ENCODE data around the gene UBE2I.
"Not testable (repeated sequence)": the region's sequence is repeated elsewhere in the genome, so short reads cannot be mapped to it uniquely, and the experiment has no call there.

The UBE2I gene

GRCh38 chr16:1277617-1278282 lies 31.7 kb upstream of the UBE2I start:
- DNase-seq (ENCODE audit: low read depth): no peak

DNA sequence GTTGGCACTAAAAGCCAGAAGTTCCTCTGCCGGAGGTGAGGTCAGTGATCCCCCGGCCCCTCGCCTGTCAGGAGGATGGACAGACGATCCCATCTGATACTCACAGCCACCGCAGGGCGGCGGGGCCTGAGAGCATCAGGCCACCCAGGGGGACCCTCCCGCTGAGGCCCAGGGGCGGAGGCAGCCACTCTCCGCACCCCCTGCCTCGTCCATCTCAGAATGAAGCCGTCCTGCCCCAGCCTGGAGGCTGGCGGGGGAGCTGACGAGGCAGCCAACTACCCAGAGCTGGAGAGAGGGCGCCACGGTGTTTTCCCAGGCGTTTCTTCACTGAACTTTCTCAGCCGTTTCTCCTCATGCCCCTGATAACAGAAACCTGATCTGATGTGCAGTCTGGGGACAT lies 31.0 kb upstream of the UBE2I start:
- DNase-seq (ENCODE audit: low read depth): no peak

DNA sequence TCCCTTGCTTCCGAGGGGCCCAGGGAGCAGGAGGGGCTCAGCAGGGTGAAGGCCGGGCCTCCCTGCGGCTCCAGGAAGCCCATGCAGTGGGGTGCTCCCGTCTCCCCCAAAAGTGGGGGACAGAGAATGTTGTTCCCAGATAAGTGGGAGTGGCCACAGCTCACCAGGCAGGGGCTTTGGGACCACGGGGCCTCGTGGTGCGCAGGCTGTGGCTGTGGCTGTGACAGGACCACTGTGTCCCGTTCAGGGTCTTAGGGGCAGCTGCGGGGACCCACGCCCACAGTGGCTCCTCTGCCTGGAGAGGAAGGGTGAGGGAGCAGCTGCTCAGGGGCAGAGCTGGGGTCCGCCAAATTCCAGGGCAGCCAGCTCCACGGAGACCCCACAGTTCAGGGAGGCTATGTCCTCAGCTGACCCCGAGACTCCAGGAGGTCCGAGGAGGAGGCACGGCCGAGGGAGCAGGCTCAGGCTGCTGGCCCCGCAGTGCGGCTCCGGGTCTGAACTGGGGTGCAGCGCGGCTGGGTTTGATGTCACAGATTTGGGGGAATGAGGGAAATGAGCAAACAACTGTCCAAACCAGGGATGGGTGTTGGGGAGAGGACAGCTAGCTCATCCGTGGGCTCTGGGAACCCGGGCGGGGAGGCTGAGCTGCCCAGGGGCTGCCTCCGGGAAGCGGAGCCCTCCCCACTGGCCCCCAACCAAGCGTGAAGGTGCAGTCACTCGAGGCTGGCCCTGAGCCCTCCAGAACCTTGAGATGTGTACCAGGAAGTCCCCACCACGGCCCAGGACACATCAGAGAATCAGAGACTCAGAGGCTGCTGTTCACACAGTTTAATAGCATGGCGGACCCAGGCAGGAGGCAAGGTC lies 30.1 kb upstream of the UBE2I start:
- DNase-seq (ENCODE audit: low read depth): no peak

DNA sequence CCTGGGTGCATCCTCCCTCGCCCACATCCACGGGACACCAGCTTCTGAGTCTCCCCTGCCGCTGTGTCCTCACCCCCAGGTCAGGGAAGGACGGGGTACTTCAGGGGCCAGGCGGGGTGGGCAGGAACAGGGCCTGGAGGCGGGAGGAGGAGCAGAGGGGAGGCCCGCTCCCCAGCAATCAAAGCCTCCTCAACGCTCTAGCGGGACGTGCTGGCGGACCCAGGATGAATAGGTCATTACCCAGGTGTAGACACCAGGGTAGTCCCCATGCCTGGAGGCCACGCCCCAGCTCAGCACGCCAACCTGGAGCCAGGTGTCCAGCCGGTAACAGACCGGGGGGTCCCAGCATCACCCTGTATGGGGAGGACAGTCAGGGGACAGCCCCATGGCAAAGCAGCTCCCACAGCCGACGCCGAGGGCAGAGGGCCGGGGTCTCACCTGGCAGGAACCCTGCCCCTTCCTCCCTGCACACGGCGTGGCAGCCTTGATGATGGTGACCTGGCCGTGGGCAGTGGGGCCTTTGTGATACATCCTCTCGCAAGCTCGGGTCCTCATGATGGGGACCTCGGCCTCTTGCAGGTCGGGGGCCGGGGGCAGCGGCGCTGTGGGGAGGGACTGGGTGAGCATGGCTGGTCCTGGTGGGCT lies 29.4 kb upstream of the UBE2I start:
- no peak for DNase-seq (ENCODE audit: low read depth)

DNA sequence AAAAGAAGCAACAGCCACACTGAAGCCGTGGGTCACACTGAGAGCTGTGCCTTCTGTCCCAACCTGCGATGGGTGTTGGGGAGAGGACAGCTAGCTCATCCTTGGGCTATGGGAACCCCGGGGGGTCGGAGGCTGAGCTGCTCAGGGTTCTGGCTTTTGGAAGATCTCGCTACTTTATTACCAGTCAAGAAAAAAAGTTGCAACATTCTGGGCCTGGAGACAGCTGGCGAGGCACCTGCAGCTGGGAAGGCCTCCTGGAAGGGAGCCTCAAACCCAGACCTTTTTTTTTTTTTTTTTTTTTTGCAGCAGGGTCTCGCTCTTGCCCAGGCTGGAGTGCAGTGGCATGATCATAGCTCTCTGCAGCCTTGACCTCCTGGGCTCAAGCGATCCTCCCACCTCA lies 28.7 kb upstream of the UBE2I start:
- no peak for DNase-seq (ENCODE audit: low read depth)

DNA sequence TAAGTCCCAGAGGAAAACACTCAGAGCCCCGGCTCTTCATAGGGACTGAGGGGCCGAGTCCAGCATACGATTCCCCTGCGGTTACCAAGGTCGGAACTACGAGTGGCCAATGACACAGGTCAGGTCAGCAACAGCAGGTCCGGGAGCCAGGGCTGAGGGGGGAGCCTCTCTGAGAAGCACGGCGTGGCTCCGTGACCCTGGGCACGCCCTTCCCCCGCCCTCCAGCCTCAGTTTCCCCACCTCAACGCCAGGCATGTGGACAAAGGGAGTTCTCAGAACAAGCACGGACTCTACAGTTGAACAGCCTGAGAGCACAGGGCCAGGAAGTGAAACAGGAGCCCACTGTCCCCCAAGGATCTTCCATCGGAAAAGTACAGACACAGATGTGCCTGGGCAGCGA lies 27.9 kb upstream of the UBE2I start:
- no peak for DNase-seq (ENCODE audit: low read depth)

DNA sequence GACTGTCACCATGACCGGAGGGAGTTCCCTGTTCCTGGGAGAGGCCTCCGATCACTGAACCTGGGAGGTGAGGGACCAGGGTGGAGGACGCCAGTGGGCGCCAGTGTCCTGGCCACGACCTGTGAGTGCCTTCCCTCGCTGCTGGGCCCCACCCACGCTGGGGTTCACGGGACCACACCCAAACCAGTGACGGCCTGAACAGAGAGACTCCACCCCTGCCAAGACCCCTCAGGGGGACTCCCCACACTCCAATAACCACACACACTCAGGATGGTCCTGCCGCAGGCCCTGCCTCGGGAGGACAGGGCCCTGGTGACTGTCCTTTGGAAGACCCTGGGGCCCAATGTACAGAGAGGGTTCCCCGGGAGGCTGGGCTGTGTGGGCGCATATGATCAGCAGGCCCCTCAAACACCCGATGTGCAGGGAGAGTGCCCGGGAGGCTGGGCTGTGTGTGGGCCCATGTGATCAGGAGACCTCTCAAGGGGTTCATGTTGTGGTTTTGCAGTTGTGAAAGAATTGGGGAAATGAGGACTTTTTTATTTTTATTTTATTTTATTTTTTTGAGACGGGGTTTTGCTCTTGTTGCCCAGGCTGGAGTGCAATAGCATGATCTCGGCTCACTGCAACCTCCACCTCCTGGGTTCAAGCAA lies 27.0 kb upstream of the UBE2I start:
- no peak for DNase-seq (ENCODE audit: low read depth)

DNA sequence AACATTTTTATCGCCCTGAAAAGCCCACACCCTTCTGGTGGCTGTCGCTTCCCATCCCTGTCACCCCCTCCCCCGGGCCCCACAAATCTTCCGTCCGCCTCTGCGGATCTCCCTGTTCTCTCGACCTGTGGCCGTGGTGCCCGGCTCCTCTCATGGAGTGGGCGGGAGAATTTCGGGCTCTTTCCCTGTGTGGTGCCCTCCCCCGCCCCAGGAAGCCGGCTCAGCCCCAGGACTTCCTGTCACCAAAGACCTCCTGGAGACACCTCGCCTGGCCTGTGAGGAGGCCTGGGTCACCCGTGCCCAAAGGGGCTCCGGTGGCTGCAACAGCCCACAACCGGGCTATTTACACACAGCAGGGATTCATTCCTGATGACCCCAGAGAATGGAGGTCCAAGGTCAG lies 26.1 kb upstream of the UBE2I start:
- DNase-seq (ENCODE audit: low read depth): no peak

GRCh38 chr16:1283996-1284616 lies 25.3 kb upstream of the UBE2I start:
- DNase-seq (ENCODE audit: low read depth): no peak

GRCh38 chr16:1285669-1286512 lies 23.5 kb upstream of the UBE2I start:
- no peak for DNase-seq (ENCODE audit: low read depth)

GRCh38 chr16:1286513-1287094 lies 22.8 kb upstream of the UBE2I start:
- DNase-seq (ENCODE audit: low read depth): no peak

GRCh38 chr16:1287982-1288670 lies 21.3 kb upstream of the UBE2I start:
- DNase-seq (ENCODE audit: low read depth): no peak

DNA sequence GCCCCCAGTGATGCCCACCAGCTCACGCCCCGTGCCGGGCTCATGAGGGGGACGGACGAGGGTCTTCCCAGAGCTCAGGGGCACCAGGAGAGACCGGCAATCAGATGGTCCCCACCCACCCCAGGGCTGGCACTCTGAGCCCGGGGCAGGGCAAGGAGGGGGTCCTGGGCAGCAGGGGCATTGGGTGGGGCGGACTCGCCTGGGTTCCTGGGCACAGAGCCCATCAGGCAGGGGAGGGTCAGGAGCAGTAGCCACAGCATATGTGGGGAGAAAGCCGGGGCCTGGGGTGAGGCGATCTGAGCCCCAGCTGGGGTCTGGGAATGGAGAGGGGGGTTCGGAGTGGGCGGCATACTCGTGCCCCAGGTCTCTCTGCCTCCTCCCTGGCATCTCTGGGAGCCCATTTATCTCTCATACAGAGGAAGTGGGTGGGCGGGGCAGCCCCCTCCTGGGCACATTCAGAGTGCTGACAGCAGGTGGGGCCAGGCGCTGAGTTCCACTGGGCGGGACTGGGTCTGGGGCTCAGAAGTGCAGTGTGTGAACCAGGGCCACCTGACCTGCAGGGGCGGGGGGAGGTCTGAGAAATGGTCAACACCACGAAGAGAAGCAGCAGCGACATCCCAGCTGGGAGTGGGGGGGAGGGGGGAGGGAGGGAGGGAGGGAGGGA lies 20.5 kb upstream of the UBE2I start:
- no peak for DNase-seq (ENCODE audit: low read depth)

DNA sequence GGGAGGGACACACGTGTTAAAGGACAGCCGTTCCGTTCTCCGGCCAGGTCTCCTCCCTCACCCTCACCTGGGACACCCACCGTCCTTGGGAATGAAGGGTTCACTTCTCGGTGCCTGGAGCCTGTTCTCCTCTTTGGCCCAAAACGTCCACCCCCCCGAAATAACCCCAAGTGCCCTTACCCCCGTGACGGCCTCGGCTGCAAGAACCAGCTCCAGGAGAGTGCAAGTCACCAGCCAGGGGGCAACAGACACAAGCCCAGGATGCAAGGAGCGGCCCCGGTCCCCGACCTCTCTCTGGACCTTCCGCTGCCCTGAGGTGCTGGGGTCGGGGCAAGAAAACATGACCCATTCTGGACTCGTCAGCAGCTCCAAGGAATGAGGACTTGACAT lies 20.0 kb upstream of the UBE2I start:
- DNase-seq (ENCODE audit: low read depth): no peak

DNA sequence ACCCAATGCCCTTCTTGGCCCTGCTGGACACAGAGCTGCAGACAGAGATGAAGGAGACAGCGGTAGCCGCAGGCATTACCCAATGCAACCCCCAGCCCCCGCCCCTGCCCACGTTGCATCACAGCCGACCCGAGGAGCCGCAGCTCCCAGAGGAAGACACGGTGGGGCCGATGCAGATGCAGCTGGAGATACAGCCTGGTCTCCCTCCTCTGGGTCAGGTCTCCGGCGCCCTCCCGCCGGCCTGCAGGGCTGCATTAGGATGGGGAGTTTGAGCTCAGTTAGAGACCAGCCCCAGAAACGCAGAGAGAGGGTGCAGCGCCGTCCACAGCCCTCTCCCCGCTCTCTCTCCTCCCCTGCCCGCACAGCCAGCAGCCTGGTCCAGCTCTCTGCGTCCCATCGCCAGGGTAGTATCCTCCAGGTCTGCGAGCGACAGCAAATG lies 19.4 kb upstream of the UBE2I start:
- no peak for DNase-seq (ENCODE audit: low read depth)

DNA sequence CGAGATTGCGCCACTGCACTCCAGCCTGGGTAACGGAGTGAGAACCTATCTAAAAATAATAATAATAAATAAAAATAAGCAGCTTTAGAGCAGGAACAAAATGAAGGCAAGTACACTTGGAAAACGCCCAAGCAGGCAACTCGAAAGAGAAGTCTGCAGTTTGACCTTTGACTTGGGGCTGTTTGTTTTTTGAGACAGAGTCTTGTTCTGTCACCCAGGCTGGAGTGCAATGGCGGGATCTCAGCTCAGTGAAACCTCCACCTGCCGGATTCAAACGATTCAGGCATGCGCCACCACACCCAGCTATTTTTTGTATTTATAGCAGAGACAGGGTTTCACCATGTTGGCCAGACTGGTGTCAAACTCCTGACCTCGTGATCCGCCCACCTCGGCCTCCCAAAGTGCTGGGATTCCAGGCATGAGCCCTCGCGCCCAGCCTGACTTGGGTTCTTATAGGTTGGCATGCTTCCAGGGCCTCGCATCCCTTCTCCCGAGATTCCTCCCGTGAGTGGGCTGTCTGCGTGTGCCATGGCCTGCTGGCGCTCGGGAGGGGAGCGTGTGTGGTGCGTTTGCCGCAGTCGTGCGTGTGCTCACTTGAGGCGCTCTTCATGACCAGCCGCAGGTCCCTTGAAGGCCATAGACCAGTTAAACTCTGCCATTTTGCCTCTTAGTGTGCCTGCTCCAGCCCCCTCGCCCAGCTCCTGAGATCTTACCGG lies 18.4 kb upstream of the UBE2I start:
- no peak for DNase-seq (ENCODE audit: low read depth)

- no peak for DNase-seq (ENCODE audit: low read depth)
Observed at GRCh38 chr16:1291576-1291974, 17.9 kb upstream of the UBE2I start.

DNA sequence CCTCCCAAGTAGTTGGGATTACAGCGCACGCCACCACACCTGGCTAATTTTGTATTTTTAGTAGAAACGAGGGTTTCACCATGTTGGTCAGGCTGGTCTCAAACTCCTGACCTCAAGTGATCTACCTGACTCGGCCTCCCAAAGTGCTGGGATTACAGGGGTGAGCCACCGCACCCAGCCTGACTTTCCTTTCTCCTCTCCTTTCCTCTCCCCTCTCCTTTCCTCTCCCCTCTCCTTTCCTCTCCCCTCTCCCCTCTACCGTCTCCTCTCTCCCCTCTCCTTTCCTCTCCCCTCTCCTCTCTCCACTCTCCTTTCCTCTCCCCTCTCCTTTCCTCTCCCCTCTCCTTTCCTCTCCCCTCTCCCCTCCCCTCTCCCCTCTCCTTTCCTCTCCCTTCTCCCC lies 17.2 kb upstream of the UBE2I start:
- not testable (repeated sequence) for DNase-seq (ENCODE audit: low read depth)

- DNase-seq (ENCODE audit: low read depth): not testable (repeated sequence)
Observed at GRCh38 chr16:1292808-1293207, 16.6 kb upstream of the UBE2I start.
